ENCODE results near the gene CTSA.
"Not testable (repeated sequence)": the region's sequence is repeated elsewhere in the genome, so short reads cannot be mapped to it uniquely, and the experiment has no call there.

The CTSA gene

GRCh38 chr20:45867136-45867818 lies 23.9 kb upstream of the CTSA start:
- DNase-seq = no peak

DNA sequence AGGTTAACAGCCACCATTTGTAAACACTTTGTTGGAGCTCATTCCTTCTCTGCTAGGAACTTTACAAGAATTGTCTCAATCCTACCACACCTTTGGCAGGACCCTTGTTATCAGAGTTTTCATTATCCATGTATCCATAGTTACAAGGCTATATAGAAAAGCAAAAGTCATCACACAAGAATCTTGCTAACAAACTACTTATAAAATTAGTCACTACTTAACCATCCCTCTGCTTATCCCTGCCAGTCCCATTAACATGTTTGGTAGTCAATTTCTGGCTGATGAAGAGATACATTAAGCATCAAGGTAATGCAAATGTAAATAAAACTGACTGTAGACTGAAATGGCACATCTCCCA lies 23.3 kb upstream of the CTSA start:
- DNase-seq = no peak

DNA sequence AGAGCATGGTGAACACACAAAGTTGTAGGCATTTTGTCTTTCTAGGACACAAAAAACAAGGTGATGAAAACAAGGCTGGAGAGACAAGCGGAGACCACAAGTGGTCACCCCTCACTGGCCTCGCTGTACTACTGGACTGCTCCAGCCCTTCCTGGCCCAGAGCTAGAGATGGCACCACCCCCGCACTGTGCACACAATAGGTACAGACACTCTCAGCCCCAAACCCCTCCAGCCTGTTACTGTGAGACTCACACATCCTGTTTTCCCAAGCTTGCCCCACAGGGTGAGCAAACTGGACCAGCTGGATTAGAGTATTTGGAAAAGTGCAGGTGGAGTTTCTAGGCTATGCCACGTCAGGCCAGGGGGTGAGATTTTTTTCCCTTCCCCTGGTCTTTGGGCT lies 18.5 kb upstream of the CTSA start:
- DNase-seq = no peak

DNA sequence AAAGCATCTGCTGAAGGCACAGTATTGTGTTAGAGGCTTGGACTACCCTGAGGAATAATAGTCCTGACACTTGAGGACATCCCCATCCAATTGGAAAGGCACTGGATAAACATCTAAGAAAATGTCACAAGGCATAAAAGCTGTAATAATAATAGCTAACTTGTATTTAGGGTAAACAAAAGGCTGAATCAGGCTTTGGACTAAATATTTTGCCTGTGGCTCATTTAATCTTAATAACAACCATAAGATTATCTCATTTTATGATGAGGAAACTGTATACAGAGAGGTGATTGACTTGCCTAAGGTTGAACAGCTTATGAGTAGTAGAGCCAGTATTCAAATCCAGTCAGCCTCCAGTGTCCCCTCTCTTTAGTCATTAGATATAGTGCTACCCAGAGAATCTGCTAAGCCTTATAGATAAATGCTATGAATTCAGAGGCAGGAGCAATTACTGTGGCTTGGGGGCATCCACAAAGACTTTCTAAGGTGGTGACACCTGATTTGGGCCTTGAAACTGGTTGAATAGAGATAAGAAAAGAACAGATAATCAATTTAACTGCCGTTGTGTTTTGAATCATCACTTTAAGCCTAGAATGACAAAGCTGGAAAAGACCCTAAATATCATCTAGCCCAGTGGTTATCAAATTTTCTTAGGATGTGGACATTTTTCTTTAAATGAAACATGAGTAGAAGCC lies 17.6 kb upstream of the CTSA start:
- DNase-seq = no peak

DNA sequence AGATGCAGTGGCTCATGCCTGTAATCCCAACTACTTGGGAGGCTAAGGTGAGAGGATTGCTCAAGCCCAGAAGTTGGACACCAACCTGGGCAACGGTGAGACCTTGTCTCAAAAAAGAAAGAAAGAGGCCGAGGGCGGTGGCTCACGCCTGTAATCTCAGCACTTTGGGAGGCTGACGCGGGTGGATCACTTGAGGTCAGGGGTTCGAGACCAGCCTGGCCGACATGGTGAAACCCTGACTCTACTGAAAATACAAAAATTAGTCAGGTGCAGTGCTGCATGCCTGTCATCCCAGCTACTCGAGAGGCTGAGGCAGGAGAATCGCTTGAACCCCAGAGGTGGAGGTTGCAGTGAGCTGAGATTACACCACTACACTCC lies 17.0 kb upstream of the CTSA start:
- not testable (repeated sequence) for DNase-seq

DNA sequence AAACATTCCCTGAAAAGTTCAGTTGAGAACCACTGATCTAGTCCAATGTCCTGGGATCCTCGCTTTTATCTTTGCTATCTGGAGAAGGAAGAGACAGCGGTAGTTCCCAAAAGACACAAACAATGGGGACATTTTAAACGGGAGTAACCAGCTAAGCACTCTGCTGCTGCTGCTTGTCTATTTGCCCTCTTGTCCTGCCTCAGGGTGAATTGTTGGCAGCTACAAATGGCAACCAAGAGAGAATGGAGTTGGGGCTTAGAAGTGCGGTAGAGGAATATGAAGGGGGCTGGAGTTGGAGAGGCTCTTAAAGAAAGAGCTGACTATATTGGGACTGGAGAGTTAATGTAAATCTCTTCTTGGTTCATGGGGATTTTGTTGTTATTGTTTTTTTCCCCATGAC lies 16.6 kb upstream of the CTSA start:
- no peak for DNase-seq

DNA sequence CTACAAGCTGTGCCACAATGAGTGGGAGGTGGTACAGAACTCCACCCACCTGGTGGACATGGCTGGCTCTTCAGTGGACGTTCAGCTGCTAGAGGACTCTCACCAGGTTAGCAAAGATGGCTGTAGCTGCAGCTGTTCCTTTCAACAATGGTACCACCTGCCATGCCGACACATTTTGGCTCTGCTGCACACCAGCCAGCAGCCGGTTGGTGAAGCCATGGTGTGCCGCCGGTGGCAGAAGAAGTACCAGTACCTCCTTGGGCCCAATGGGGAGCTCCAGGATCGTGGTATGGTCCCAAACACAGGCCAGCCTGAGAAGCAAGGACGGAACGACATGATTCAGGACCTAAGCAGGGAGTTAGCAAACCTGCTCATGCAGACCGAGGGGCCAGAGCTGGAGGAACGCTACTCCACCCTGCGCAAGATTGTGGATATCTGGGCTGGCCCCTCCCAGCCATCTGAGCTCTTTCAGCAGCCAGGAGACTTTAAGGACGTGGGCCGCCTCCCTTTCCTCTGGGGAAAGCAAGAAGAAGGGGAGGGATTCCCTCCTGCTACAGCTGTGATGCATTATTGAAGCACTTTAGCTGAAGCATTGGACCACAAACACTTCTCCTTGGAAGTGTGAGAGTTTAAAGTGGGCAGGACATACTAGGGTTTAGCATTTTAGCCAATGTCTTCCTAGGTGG lies 12.9 kb upstream of the CTSA start:
- no peak for DNase-seq

- peak; percentile 91 for DNase-seq
These were observed 9.9 kb upstream of the CTSA start, which contains the start of gene ZSWIM1 for GRCh38 chr20:45880988-45881788. ZSWIM1 (plus strand) TSS chr20:45881227; CDS start chr20:45882593, 1,366 bp downstream.

DNA sequence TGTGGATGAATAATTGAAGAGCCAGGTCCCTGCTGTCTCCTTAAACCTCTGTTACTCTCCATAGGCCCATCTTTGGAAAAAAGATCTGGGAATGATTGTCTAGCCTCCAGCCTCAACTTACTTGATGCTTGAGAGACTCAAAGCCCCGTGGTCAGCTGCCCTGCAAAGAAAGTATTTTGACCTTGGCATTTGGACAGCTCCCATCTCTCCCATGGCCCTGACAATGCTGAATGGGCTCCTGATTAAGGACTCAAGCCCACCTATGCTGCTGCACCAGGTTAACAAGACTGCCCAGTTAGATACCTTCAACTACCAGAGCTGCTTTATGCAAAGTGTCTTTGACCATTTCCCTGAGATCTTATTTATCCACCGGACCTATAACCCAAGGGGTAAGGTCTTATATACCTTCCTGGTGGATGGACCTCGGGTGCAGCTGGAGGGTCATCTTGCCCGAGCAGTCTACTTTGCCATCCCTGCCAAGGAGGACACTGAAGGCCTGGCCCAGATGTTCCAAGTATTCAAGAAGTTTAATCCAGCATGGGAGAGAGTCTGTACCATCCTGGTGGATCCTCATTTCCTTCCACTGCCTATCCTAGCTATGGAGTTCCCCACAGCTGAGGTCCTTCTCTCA lies 8.6 kb upstream of the CTSA start:
- no peak for DNase-seq

- DNase-seq = no peak
These were observed 8.1 kb upstream of the CTSA start for GRCh38 chr20:45883100-45883469.

DNA sequence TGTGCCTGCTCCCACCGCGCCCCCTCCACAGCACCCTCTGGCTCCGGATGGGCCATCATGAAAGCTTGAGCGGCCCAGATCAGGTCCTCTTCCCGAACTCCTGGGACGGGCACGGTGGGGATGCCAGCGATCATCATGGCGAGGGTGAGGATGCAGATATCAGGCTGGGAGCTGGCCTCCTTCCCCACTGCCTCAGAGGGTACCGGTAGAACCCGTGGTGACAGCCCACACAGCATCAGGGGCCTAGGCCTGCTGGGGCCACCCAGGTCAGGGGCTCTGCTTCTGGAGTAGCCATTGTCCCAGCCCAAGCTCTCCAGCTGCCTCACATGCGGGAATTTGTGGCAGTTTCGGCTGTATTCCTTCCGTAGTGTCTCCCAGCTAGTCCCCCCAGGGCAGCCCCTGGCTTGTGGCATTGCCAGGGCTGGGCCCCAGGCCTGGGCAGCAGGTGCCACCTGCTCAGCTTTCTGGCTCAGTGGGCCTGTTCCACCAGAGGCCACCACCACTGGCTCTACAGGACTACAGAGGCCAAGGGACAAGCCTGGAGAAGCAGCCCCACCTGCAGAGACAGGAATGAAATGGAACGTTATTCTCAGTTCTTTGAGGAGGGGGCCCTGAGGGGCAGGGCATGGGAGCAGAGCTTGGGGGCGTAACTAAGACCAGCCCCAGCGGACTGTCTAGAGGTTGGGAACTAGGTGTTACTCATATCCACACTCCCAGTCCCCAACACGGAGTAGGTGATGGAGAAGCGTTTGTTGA lies 4.4 kb upstream of the CTSA start:
- DNase-seq = no peak

GRCh38 chr20:45887346-45887715 lies 3.8 kb upstream of the CTSA start, which contains the start of gene SPATA25:
SPATA25 (minus strand) TSS chr20:45887622; CDS start chr20:45887590, 32 bp downstream.
- DNase-seq = no peak

DNA sequence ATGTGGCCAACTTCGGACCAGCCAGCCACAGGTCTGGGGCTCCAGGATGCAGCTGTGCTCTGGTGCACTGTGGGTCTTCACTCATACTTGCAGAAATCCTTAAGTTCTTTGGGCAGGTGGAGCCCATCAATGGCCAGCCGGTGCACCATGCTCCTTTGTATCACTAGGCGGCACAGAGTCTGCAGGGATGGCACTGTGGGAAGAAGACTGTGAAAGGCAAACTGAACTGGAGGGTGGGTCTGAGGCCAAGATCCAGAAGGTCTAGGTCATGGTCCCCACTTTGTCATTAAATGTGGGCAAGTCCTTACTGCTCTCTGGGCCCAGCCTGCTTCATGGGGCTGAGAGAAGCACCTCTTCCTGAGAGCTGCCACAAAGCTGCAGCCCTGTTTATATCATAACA lies 2.5 kb upstream of the CTSA start:
- DNase-seq = no peak

DNA sequence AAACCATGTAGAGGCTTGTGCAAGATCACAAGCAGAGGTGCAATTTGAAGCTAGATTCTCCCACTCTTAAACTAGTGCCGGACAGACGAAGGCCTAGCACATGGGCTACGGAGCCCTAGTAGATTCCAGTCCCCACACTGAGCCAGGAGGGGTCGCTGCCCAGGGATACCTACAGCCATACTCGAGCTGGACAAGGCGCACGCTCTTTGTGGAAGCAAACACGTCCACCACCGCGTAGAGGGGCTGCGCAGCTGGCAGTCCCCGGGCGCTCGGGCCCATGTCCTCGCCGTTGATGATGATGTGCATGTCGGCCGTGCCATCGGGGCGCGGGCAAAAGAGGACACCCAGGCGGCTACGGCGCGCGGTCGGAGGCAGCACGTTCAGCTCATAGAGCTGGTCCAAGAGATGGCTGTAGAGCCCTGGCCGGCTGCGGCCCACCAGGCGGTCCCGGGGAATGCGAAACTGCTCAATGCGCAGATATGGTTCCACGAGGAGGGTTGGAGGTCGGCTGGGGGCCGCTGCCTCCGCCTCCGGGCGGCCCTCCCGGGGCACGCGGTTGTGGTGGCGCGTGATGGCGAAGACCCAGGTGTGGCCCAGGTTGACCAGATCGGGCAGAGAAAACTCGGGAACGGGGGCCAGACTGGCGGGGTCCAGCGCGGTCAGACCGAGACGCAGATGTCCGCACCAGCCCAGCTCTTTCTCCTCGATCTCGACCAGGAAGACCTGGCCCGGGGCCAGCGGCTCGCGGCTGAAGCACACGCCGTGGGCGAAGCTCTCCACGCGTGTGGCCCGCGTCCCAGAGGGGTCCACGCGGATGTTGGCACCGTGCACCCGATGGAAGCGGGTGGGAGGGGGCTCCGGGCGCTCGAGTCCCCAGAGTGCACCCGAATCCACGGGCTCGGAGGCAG lies 804 bp upstream of the CTSA start:
- DNase-seq = no peak

GRCh38 chr20:45892049-45892825 lies 1.1 kb downstream of the CTSA start:
- no peak for DNase-seq

GRCh38 chr20:45892828-45893500 lies 1.8 kb downstream of the CTSA start:
- no peak for DNase-seq

DNA sequence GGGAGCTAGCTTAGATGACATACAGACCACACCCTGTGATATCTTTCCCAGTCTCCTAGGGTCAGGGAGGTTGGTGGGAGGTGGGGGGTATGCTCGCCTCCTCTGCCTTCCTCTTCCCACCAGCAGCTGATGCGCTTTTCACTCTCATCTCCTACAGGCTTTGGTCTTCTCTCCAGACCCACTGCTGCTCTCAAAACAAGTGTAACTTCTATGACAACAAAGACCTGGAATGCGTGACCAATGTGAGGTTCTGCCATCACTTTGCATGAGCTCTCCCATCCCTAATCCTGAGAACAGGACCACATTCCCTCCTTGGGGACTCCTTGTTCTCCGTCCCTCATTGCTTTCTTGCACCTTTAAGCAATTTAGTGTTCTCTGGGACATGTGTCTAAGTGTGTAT lies 2.7 kb downstream of the CTSA start:
- DNase-seq = no peak

DNA sequence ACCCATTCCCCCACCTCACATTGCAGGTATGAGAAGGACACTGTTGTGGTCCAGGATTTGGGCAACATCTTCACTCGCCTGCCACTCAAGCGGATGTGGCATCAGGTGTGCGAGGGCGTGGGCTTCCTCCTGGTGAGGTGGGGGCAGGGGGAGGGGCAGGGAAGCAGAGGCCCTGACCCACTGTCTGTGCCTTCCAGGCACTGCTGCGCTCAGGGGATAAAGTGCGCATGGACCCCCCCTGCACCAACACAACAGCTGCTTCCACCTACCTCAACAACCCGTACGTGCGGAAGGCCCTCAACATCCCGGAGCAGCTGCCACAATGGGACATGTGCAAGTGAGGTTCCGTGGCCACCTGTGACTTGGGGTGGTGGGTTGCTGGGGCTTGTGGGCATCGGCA lies 3.7 kb downstream of the CTSA start:
- no peak for DNase-seq

- DNase-seq = no peak
These were observed 5.6 kb downstream of the CTSA start for GRCh38 chr20:45896641-45897161.

All from NCI-H2081 treated with DMSO at 0.1 percent for 48 hours (cell line).